ENCODE data around the gene RPP40. TPM values are rescaled to one million over a fixed set of nuclear protein-coding genes. Genes with fewer than 3 reads are reported as not detected.

The RPP40 gene
- total RNA-seq, 1 donor from 2014 or later = 11.7 TPM

DNA sequence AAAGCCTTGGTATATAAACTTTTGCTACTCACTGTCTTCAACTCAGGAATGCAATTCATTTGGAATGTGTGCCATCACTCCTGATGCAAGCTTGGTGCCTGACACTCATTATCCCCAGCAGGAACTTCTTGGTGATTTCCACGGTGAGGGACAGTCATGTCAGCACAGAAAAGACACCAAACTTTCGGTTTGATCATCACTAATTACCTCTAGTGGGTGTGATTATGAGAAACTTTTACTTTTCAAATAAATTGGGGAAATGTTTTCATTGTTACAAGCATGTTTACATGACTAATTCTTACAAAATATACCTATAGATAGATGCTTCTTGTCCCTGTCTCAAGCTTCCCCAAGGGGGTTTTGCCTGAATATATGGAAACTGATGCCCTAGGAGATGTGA lies 40.9 kb downstream of the RPP40 start:
- Mint-ChIP-seq H3K9me3 (no peaks in the 10 kb centered on the region), H3K4me3 (ENCODE audit: low read depth) (no peak overlapping the region), H3K27me3 (ENCODE audit: low read depth) (peaks cover 5% of the 10 kb centered on the region), H3K4me1 (ENCODE audit: low read depth) (no peaks in the 10 kb centered on the region), H3K27ac (no peak overlapping the region), H3K36me3 (ENCODE audit: low read depth) (no peaks in the 10 kb centered on the region)
- intact Hi-C loops (cut with micrococcal nuclease) = no loop called here
- DNase-seq (ENCODE audit: low spot score) = no peak

- no peaks in the 10 kb centered on the region for H3K4me1 Mint-ChIP-seq (ENCODE audit: low read depth)
- intact Hi-C loops (cut with micrococcal nuclease) = no loop called here
- no peak overlapping the region for H3K4me3 Mint-ChIP-seq (ENCODE audit: low read depth)
- H3K9me3 Mint-ChIP-seq = no peaks in the 10 kb centered on the region
- H3K27me3 Mint-ChIP-seq (ENCODE audit: low read depth) = peaks cover 5% of the 10 kb centered on the region
- no peak for DNase-seq (ENCODE audit: low spot score)
- H3K36me3 Mint-ChIP-seq (ENCODE audit: low read depth) = no peaks in the 10 kb centered on the region
- H3K27ac Mint-ChIP-seq = no peak overlapping the region
Measured at GRCh38 chr6:4961322-4962168, 42.3 kb downstream of the RPP40 start.

- Mint-ChIP-seq H3K4me3 (ENCODE audit: low read depth) (no peak overlapping the region), H3K36me3 (ENCODE audit: low read depth) (no peaks in the 10 kb centered on the region), H3K4me1 (ENCODE audit: low read depth) (no peaks in the 10 kb centered on the region), H3K27me3 (ENCODE audit: low read depth) (no peaks in the 10 kb centered on the region), H3K9me3 (no peaks in the 10 kb centered on the region), H3K27ac (no peak overlapping the region)
- DNase-seq (ENCODE audit: low spot score) = no peak
- intact Hi-C loops (cut with micrococcal nuclease) = no loop called here
Measured at GRCh38 chr6:4958624-4959023, 45.2 kb downstream of the RPP40 start.

DNA sequence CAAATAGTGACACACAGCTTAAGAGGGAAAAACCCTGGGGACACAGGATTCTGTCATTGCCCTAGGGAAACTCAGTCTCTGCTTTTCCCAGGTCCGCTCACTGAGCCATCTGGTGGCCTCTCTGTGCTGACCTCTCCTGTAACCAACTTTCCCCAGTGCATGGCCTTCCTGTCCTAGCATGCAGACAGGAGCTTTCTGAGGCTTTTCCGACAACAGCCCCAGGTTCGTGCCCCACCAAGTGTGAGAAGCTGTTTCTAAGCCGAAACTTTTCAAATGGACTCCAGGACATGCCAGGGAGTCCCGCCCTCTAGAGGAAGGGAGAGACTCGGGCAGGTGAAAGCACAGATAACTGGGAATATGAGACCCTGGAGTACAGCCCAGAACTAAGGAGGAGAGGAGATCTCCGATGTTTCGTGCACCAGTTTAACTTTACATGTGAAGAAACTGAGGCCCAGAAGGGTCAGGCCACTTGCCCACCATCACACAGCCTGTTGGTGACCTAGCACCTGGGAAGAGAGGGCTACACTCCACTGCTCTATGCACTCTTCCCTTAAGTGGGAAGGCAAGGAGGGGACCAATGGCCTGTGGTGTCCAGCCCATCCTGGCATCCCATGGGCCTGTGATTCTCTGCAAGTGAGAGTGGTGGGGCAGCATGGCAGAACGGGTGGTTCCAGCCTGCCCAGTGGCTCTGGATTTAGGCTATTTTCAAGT lies 46.2 kb downstream of the RPP40 start:
- intact Hi-C loops (cut with micrococcal nuclease) = no loop called here
- no peak overlapping the region for H3K4me3 Mint-ChIP-seq (ENCODE audit: low read depth)
- H3K4me1 Mint-ChIP-seq (ENCODE audit: low read depth) = no peaks in the 10 kb centered on the region
- no peak for DNase-seq (ENCODE audit: low spot score)
- no peaks in the 10 kb centered on the region for H3K27me3 Mint-ChIP-seq (ENCODE audit: low read depth)
- H3K36me3 Mint-ChIP-seq (ENCODE audit: low read depth) = no peaks in the 10 kb centered on the region
- H3K27ac Mint-ChIP-seq = no peak overlapping the region
- H3K9me3 Mint-ChIP-seq = no peaks in the 10 kb centered on the region

- H3K4me1 Mint-ChIP-seq (ENCODE audit: low read depth) = no peaks in the 10 kb centered on the region
- no peak for DNase-seq (ENCODE audit: low spot score)
- intact Hi-C loops (cut with micrococcal nuclease) = no loop called here
Measured at GRCh38 chr6:4956625-4957024, 47.2 kb downstream of the RPP40 start.

GRCh38 chr6:4953440-4953839 lies 50.4 kb downstream of the RPP40 start:
- H3K27me3 Mint-ChIP-seq (ENCODE audit: low read depth) = no peaks in the 10 kb centered on the region
- intact Hi-C loops (cut with micrococcal nuclease) = no loop called here
- DNase-seq (ENCODE audit: low spot score) = no peak
- no peaks in the 10 kb centered on the region for H3K9me3 Mint-ChIP-seq
- no peaks in the 10 kb centered on the region for H3K4me1 Mint-ChIP-seq (ENCODE audit: low read depth)
- peaks cover 4% of the 10 kb centered on the region for H3K36me3 Mint-ChIP-seq (ENCODE audit: low read depth)
- H3K4me3 Mint-ChIP-seq (ENCODE audit: low read depth) = no peak overlapping the region
- H3K27ac Mint-ChIP-seq = no peak overlapping the region

More at GRCh38 chr6:4956625-4957024, 47.2 kb downstream of the RPP40 start:
- no peak overlapping the region for H3K27ac Mint-ChIP-seq
- no peaks in the 10 kb centered on the region for H3K9me3 Mint-ChIP-seq
- no peaks in the 10 kb centered on the region for H3K27me3 Mint-ChIP-seq (ENCODE audit: low read depth)
- no peak overlapping the region for H3K4me3 Mint-ChIP-seq (ENCODE audit: low read depth)
- H3K36me3 Mint-ChIP-seq (ENCODE audit: low read depth) = no peaks in the 10 kb centered on the region

- no peak for DNase-seq (ENCODE audit: low spot score)
- no peaks in the 10 kb centered on the region for H3K4me1 Mint-ChIP-seq (ENCODE audit: low read depth)
- H3K27ac Mint-ChIP-seq = no peak overlapping the region
- intact Hi-C loops (cut with micrococcal nuclease) = no loop called here
- H3K9me3 Mint-ChIP-seq = no peaks in the 10 kb centered on the region
- H3K4me3 Mint-ChIP-seq (ENCODE audit: low read depth) = no peak overlapping the region
- H3K36me3 Mint-ChIP-seq (ENCODE audit: low read depth) = peaks cover 4% of the 10 kb centered on the region
- H3K27me3 Mint-ChIP-seq (ENCODE audit: low read depth) = no peaks in the 10 kb centered on the region
Measured at GRCh38 chr6:4950836-4951533, 52.9 kb downstream of the RPP40 start.

- intact Hi-C loops (cut with micrococcal nuclease) = no loop called here
- no peak for DNase-seq (ENCODE audit: low spot score)
- H3K4me1 Mint-ChIP-seq (ENCODE audit: low read depth) = no peaks in the 10 kb centered on the region
- H3K27me3 Mint-ChIP-seq (ENCODE audit: low read depth) = no peaks in the 10 kb centered on the region
- peaks cover 4% of the 10 kb centered on the region for H3K36me3 Mint-ChIP-seq (ENCODE audit: low read depth)
- H3K9me3 Mint-ChIP-seq = no peaks in the 10 kb centered on the region
- H3K27ac Mint-ChIP-seq = no peak overlapping the region
- H3K4me3 Mint-ChIP-seq (ENCODE audit: low read depth) = no peak overlapping the region
Measured at GRCh38 chr6:4950076-4950475, 53.8 kb downstream of the RPP40 start.

GRCh38 chr6:4948781-4949450 lies 54.9 kb downstream of the RPP40 start:
- Mint-ChIP-seq H3K27me3 (ENCODE audit: low read depth) (no peaks in the 10 kb centered on the region), H3K4me3 (ENCODE audit: low read depth) (no peak overlapping the region), H3K9me3 (no peaks in the 10 kb centered on the region), H3K36me3 (ENCODE audit: low read depth) (peaks cover 8% of the 10 kb centered on the region), H3K4me1 (ENCODE audit: low read depth) (no peaks in the 10 kb centered on the region), H3K27ac (no peak overlapping the region)
- DNase-seq (ENCODE audit: low spot score) = no peak
- intact Hi-C loops (cut with micrococcal nuclease) = no loop called here

DNA sequence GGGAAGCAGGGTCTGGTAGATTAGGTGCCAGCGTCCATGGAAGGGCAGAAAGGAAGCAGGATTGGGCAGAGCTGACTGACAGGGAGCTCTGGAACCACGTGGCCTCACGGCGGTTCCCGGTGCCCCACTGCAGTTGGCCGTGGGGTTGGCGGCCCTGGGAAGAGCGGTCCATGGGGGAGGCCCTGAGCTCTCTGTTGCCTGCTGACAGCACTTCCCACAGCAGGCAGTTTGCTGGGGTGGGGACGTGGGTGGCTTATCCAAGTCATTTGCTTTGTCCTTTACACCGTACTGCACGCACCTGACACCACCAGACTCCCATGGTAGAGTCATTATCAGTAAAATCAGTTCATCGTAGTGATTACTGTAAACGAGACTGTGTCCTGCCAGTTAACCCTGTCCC lies 56.1 kb downstream of the RPP40 start:
- no peaks in the 10 kb centered on the region for H3K27me3 Mint-ChIP-seq (ENCODE audit: low read depth)
- intact Hi-C loops (cut with micrococcal nuclease) = no loop called here
- H3K27ac Mint-ChIP-seq = no peak overlapping the region
- H3K36me3 Mint-ChIP-seq (ENCODE audit: low read depth) = peaks cover 10% of the 10 kb centered on the region
- peaks cover 7% of the 10 kb centered on the region for H3K4me1 Mint-ChIP-seq (ENCODE audit: low read depth)
- no peak for DNase-seq (ENCODE audit: low spot score)
- H3K4me3 Mint-ChIP-seq (ENCODE audit: low read depth) = no peak overlapping the region
- H3K9me3 Mint-ChIP-seq = no peaks in the 10 kb centered on the region

DNA sequence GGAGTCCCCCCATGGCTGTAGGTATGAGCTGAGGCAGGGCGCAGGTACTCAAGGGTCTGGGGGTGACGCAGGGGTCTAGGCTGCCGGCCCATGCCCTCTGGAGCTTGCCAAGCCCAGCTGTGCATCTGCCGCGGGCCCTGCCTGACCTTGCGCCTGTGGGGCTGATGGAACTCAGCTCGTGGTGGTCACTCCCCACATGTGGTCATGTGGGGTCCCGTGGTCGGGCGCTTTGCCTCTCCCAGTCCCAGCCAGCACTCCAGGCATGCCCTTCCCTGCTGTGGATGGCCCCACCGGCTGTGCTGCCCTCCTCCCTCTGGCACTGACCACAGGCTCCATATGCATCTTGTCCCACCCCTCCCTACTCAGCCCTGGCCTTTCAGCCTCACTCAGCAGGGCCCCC lies 57.3 kb downstream of the RPP40 start:
- Mint-ChIP-seq H3K4me3 (ENCODE audit: low read depth) (no peak overlapping the region), H3K9me3 (no peaks in the 10 kb centered on the region), H3K27ac (no peak overlapping the region), H3K27me3 (ENCODE audit: low read depth) (no peaks in the 10 kb centered on the region), H3K36me3 (ENCODE audit: low read depth) (peaks cover 12% of the 10 kb centered on the region), H3K4me1 (ENCODE audit: low read depth) (peaks cover 18% of the 10 kb centered on the region)
- no peak for DNase-seq (ENCODE audit: low spot score)
- intact Hi-C loops (cut with micrococcal nuclease) = no loop called here

All from activated T-helper 2 cell treated with anti-CD3 and anti-CD28 coated beads, Interferon-gamma antibody, Interleukin-2, Interleukin-4, amounts not matched to agents 10 μg/mL and 5 μg/mL and 100 μg/mL, durations not matched to agents 14 hours and 24 hours and 36 hours (primary cell).